GM12875 (cell line): Measurements from ENCODE around the gene MTFR2.

Experiments
- H3K4me3 ChIP-seq: one replicate; pipeline ENCODE4 v1.5.1; 2011; ENCODE audit warnings: low read depth, low read length, control low read depth
- TF ChIP-seq, protein P1 (sequence below): IDR thresholded peaks from 2 replicates; pipeline ENCODE4 v1.5.1; 2011; ENCODE audit warnings: low read depth, mild to moderate bottlenecking, control low read depth, inconsistent platforms, low read length, moderate library complexity, borderline replicate concordance; ENCODE audit not compliant: insufficient read depth

The MTFR2 gene

DNA sequence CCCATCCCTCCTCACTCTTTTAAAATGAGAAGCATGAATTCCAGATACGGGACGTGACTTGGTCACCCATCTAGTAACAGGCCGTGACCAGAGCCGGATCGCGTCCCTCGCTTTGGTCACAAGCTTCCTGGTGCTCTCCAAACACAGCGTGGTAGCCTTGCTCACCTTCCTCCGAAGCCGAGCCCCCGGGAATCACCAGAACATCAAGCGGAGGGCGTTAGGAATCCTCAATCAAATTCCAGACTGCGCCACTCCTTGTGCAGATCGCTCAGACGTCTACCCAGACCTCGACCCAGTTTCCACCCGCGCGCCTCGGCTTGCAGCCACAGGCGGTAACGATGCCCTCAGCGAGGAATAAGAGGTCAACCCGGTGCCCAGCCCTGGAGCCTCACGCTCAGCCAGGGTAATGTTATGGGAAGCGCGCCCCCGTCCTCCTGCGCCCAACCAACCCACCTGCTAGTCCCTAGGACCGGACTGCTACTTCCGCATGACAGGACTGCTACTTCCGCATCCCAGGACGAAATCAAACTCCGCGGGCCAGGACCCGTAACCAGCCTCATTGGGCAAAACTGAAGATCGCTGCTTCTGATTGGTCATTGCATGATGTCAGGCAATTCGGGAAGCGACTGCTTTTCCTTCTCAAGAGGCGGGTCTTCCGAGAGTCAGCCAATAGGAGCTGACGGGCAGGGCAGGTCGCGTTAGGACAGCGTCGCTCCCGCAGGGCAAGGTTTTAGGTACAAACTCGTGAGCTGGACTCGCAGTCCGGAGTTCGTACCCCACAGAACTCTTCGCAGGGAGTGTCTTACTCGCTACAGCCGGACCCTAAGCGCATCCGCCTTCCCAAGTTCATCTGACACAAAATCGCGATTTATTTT is at the start of gene MTFR2:
MTFR2 (minus strand) TSS at position 501 of the 875 bp plus-strand sequence. CDS start 1,212 bp downstream, outside the sequence.
- peak within 1 kb of the TSS; percentile 69 for H3K4me3 ChIP-seq
- TF ChIP-seq, protein P1, sequence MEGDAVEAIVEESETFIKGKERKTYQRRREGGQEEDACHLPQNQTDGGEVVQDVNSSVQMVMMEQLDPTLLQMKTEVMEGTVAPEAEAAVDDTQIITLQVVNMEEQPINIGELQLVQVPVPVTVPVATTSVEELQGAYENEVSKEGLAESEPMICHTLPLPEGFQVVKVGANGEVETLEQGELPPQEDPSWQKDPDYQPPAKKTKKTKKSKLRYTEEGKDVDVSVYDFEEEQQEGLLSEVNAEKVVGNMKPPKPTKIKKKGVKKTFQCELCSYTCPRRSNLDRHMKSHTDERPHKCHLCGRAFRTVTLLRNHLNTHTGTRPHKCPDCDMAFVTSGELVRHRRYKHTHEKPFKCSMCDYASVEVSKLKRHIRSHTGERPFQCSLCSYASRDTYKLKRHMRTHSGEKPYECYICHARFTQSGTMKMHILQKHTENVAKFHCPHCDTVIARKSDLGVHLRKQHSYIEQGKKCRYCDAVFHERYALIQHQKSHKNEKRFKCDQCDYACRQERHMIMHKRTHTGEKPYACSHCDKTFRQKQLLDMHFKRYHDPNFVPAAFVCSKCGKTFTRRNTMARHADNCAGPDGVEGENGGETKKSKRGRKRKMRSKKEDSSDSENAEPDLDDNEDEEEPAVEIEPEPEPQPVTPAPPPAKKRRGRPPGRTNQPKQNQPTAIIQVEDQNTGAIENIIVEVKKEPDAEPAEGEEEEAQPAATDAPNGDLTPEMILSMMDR = no peak

DNA sequence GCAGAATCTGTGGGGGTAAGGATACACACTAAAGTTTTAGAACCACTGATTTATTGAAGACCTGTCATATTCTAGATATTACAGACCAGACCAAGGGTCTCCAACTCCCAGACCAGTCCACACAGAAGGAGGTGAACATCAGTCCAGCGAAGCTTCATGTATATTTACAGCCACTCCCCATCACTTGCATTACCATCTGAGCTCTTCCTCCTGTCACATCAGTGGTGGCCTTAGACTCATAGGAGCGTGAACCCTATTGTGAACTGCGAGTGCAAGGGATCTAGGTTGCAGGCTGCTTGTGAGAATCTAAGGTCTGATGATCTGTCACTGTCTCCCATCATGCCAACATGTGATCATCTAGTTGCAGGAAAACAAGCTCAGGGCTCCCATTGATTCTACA is 44.5 kb upstream of the MTFR2 start:
- TF ChIP-seq, protein P1 = no peak

DNA sequence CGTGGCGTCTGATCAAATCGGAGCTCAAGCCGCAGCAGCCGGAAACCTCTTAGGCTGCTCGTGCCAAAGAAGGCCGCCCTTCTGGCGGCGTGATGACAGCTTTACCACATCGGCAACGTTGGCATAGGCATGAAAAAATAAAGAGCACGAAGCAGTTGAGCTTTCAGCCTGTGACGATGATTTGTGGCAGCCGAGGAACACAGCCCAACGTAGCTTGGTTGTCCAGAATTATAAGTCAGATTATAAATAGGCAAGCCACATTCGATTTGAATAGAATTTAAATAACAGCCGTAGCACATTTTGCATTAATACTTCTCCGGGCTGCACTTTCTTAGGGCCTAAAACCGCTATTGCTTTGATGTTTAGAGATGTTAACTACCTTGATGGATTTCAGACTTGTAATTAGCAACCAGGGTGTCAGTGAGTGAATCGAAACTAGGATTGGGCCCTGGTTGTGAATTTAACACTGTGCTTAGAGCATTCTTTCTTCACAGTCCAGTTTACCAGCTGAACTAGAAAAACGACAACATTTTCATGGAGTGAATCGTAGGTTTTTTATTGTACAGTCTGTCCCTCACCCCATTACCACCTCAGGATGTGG is 40.4 kb upstream of the MTFR2 start:
- TF ChIP-seq, protein P1 = no peak
- peak overlapping the region; percentile 50 for H3K4me3 ChIP-seq

More for the DNA sequence above, 44.5 kb upstream of the MTFR2 start:
- no peak overlapping the region for H3K4me3 ChIP-seq

DNA sequence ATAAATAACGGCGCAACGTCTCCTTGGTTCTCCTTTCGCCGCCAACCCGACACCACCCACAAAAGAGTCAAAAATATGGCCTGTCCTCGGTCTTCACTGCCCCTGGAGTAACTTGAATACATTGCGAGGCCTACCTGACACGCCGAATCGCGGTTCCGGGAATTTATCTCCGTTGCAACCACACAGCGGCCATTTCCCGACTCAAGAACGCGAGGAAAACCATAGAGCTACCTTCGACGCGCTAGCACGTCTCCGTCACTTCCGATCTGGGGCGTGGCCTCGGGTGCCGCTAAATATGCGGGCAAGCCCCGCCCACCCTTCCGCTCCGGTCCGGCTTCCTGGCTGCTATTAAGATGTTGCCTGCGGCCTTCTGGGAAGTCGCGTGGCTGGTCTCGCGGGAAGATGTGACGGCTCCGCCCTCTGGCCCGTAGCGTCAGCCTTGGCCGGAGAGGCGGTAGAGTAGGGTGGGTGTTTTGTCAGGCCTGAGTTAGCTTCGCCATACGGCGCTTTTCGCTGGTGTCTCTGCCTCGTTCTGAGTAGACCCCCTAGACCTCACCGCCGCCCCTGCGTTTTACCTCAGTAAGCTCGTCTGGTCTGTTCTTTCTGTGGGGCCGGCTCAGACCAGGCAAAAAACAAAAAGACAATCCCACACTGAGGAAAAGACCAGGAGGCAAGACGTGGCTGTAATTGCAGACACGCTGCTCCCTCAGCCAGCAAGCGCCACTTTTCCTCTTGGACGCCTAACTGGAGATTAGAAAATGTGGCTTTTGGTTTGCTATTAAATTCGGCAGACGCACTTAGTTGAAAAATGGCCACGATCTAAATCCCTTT is 39.7 kb upstream of the MTFR2 start, which contains the start of gene BCLAF1:
BCLAF1 (minus strand) TSS at position 268 of the 831 bp plus-strand sequence. CDS start 9,980 bp downstream, outside the sequence.
- TF ChIP-seq, protein P1 = no peak

DNA sequence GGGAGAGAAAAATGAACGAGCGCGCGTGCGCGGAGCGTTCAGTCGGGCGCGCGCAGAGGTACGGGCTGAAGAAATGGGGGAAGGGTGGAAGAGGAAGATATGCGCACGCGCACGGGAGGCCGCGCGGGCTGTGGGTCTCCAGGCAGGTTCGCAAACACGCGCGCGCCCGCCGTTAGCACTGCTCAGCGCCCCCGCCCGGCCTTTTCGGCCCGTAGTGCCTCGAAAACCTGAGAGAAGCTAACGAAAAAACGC is 39.1 kb upstream of the MTFR2 start:
- H3K4me3 ChIP-seq = peak overlapping the region; percentile 70
- TF ChIP-seq, protein P1 = no peak

More for the DNA sequence above, 39.7 kb upstream of the MTFR2 start, which contains the start of gene BCLAF1:
- H3K4me3 ChIP-seq = peak within 1 kb of the TSS; percentile 70

DNA sequence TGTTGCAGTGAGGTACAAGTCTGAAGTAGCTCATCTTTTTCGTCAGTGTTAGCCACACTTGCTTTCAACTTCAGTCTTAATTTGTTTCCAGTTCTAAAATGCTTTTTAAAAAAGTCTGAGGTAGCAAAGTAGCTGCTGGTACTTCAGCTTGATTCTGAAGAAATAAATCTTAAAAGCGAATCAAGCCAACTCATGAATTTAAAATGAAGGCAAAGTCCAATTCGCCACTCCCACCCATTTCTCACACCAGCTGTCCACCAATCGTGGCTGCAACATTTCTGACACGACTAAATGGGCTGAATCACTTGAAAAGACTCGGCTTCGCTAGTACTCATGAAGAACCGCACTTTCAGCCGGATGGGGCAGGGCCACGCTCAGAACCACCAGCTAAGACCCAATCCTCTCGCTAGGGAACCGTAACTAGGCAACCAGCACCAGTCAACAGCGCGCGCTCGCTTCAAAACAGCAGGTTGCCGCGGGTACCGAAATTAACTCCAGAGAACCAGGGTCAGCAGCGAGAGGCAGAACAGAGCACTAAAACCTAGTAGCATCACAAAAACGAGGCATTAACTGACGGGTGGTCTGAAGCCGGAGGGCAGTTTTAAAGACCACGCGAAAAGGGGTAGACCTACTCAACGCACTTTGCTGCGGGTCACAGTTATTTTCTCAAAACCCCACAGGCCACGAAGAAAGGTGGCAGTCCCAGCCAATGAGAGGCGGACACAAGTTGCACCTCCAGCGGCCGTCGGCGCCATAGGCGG is 38.6 kb upstream of the MTFR2 start:
- TF ChIP-seq, protein P1 = peak; percentile 36; the same call in 1 of the 2 replicates
- H3K4me3 ChIP-seq = peak overlapping the region; percentile 70
